T47D (cell line): Measurements from ENCODE around the gene SPECC1L.

Experiments
- DNase-seq, 2 experiments: peaks; one replicate each; pipeline versions ENCODE4 v3.0.0 to v3.0.0-alpha.2; 2011 to 2012; ENCODE audit warnings: low read depth in 1 of 2, low spot score in 1 of 2
- JUND ChIP-seq: IDR thresholded peaks from 2 replicates; pipeline ENCODE4 v1.6.1; 2012; ENCODE audit warnings: low read depth
- in situ Hi-C: cut with HindIII; loops from 2 replicates; pipeline ENCODE4 v1.10.0; 2016; ENCODE audit warnings: low sequenced_read_pairs, low pct_unique_long_range_greater_than_20kb

SPECC1L gene

GRCh38 chr22:24411256-24412004 lies 140.8 kb downstream of the SPECC1L start:
- DNase-seq, result no peak
- in situ Hi-C loops, result no loop called here
- no peak for TF ChIP-seq JUND

- DNase-seq, result no peak
- in situ Hi-C loops, result no loop called here
- no peak for TF ChIP-seq JUND
These were observed 141.6 kb downstream of the SPECC1L start for GRCh38 chr22:24412274-24412673.

- in situ Hi-C loops, result no loop called here
- no peak for TF ChIP-seq JUND
- no peak for DNase-seq
These were observed 142.6 kb downstream of the SPECC1L start for GRCh38 chr22:24413271-24413670.

- no peak for DNase-seq
- TF ChIP-seq JUND, result no peak
- in situ Hi-C loops, result no loop called here
These were observed 143.2 kb downstream of the SPECC1L start for GRCh38 chr22:24413736-24414385.

- TF ChIP-seq JUND, result no peak
- no peak for DNase-seq
- in situ Hi-C loops, result no loop called here
These were observed 143.9 kb downstream of the SPECC1L start for GRCh38 chr22:24414523-24414922.

- no peak for DNase-seq
- in situ Hi-C loops, result no loop called here
- no peak for TF ChIP-seq JUND
These were observed 144.6 kb downstream of the SPECC1L start for GRCh38 chr22:24414984-24415945.

- in situ Hi-C loops, result no loop called here
- DNase-seq, result no peak
- TF ChIP-seq JUND, result no peak
These were observed 145.5 kb downstream of the SPECC1L start for GRCh38 chr22:24416095-24416494.

- in situ Hi-C loops, result no loop called here
- TF ChIP-seq JUND, result no peak
- DNase-seq, result no peak
These were observed 146.0 kb downstream of the SPECC1L start for GRCh38 chr22:24416611-24417010.

GRCh38 chr22:24417200-24417599 lies 146.6 kb downstream of the SPECC1L start:
- TF ChIP-seq JUND, result no peak
- no peak for DNase-seq
- in situ Hi-C loops, result no loop called here

- in situ Hi-C loops, result no loop called here
- TF ChIP-seq JUND, result no peak
- DNase-seq, result no peak
These were observed 147.4 kb downstream of the SPECC1L start for GRCh38 chr22:24417901-24418641.

- TF ChIP-seq JUND, result no peak
- in situ Hi-C loops, result no loop called here
- DNase-seq, result no peak
These were observed 148.3 kb downstream of the SPECC1L start for GRCh38 chr22:24418786-24419474.

- no peak for DNase-seq
- TF ChIP-seq JUND, result no peak
- in situ Hi-C loops, result no loop called here
These were observed 148.8 kb downstream of the SPECC1L start for GRCh38 chr22:24419475-24419850.
